ENCODE data around the gene MIA3. TPM values are rescaled to one million over a fixed set of nuclear protein-coding genes. Genes with fewer than 3 reads are reported as not detected.

MIA3 gene
- 10 to 100 TPM; 14.3 to 58.8 (median 23.0) TPM for polyA plus RNA-seq
- long read RNA-seq, donor 1 = 0 reads
- long read RNA-seq, donor 2 = 0 reads
- long read RNA-seq, donor 3, transcript MIA3-210 (2 exons, 401 nt) = major isoform, 5 of 22 reads
- long read RNA-seq, donor 3, partial matches to known transcripts = 16 of 22 reads
- long read RNA-seq, donor 3, other reads (novel, unspliced or antisense) = 0 of 22 reads
- long read RNA-seq, donor 4 = 0 reads
- long read RNA-seq, donor 5 = 0 reads
- long read RNA-seq, donor 6, partial matches to known transcripts = 0 of 2 reads
- long read RNA-seq, donor 6, other reads (novel, unspliced or antisense) = 0 of 2 reads
- long read RNA-seq, donor 7 = 0 reads
- long read RNA-seq, donor 8 = 0 reads
- long read RNA-seq, donor 9 = 0 reads
- long read RNA-seq, donor 10, transcript MIA3-210 (2 exons, 401 nt) = major isoform, 5 of 15 reads
- long read RNA-seq, donor 10, partial matches to known transcripts = 10 of 15 reads
- long read RNA-seq, donor 10, other reads (novel, unspliced or antisense) = 0 of 15 reads

- no peaks in the 10 kb centered on the region for H3K9me3 ChIP-seq (ENCODE audit: control insufficient read depth in 2 of 2, insufficient read depth in 1 of 2, low read depth in 1 of 2, low read length in 1 of 2)
- peaks cover 0 to 5% (median 0%) of the 10 kb centered on the region in 3 donors for H3K36me3 ChIP-seq (ENCODE audit: control insufficient read depth in 3 of 3, insufficient read depth in 2 of 3, low read depth in 1 of 3, low read length in 3 of 3)
- H3K27me3 ChIP-seq (ENCODE audit: control insufficient read depth in 3 of 3, insufficient read depth in 3 of 3, low read length in 3 of 3) = no peaks in the 10 kb centered on the region
- WGBS, 3 donors = 0 to 1% (median 0%) methylated on average over 56 to 80 of the region's 81 CpGs
- peak within 1 kb of the TSS; percentile 44 to 87 (median 54) for H3K27ac ChIP-seq (ENCODE audit: low read depth in 1 of 3, low read length in 2 of 3)
- peaks cover 0 to 14% (median 2%) of the 10 kb centered on the region in 3 donors for H3K4me1 ChIP-seq (ENCODE audit: control insufficient read depth in 3 of 3, insufficient read depth in 2 of 3, low read depth in 1 of 3, low read length in 2 of 3)
- DNase-seq (peak; percentile 73), FAIRE-seq (no peak)
- peak within 1 kb of the TSS; percentile 72 to 100 (median 91) for H3K4me3 ChIP-seq (ENCODE audit: low read depth in 1 of 3, low read length in 3 of 3)
Measured at GRCh38 chr1:222618001-222618879, at the start of gene MIA3. TSS of gene MIA3 (plus strand) at chr1:222618097. CDS start at chr1:222618111, 14 bp downstream.

GRCh38 chr1:222570837-222571236, 47.1 kb upstream of the MIA3 start:
- H3K27ac ChIP-seq (ENCODE audit: low read depth in 1 of 3, low read length in 2 of 3) = no peak overlapping the region
- H3K36me3 ChIP-seq (ENCODE audit: control insufficient read depth in 3 of 3, insufficient read depth in 2 of 3, low read depth in 1 of 3, low read length in 3 of 3) = peaks cover 0 to 16% (median 4%) of the 10 kb centered on the region in 3 donors
- no peaks in the 10 kb centered on the region for H3K9me3 ChIP-seq (ENCODE audit: control insufficient read depth in 2 of 2, insufficient read depth in 1 of 2, low read depth in 1 of 2, low read length in 1 of 2)
- H3K4me3 ChIP-seq (ENCODE audit: low read depth in 1 of 3, low read length in 3 of 3) = no peak overlapping the region
- DNase-seq = no peak
- H3K27me3 ChIP-seq (ENCODE audit: control insufficient read depth in 3 of 3, insufficient read depth in 3 of 3, low read length in 3 of 3) = no peaks in the 10 kb centered on the region
- no peak for FAIRE-seq
- no peaks in the 10 kb centered on the region for H3K4me1 ChIP-seq (ENCODE audit: control insufficient read depth in 3 of 3, insufficient read depth in 2 of 3, low read depth in 1 of 3, low read length in 2 of 3)
- 91 to 100% (median 99%) methylated on average over 1 of the region's 1 CpG for WGBS, 3 donors

GRCh38 chr1:222579316-222579715, 38.6 kb upstream of the MIA3 start:
- Histone ChIP-seq H3K4me1 (ENCODE audit: control insufficient read depth in 3 of 3, insufficient read depth in 2 of 3, low read depth in 1 of 3, low read length in 2 of 3) (no peaks in the 10 kb centered on the region), H3K36me3 (ENCODE audit: control insufficient read depth in 3 of 3, insufficient read depth in 2 of 3, low read depth in 1 of 3, low read length in 3 of 3) (peaks cover 6 to 14% (median 9%) of the 10 kb centered on the region in 3 donors), H3K4me3 (ENCODE audit: low read depth in 1 of 3, low read length in 3 of 3) (no peak overlapping the region), H3K9me3 (ENCODE audit: control insufficient read depth in 2 of 2, insufficient read depth in 1 of 2, low read depth in 1 of 2, low read length in 1 of 2) (no peaks in the 10 kb centered on the region), H3K27me3 (ENCODE audit: control insufficient read depth in 3 of 3, insufficient read depth in 3 of 3, low read length in 3 of 3) (no peaks in the 10 kb centered on the region), H3K27ac (ENCODE audit: low read depth in 1 of 3, low read length in 2 of 3) (no peak overlapping the region)
- no peak for DNase-seq
- WGBS, 3 donors = 93 to 99% (median 95%) methylated on average over 3 of the region's 3 CpGs
- FAIRE-seq = no peak

GRCh38 chr1:222582099-222582774, 35.7 kb upstream of the MIA3 start:
- Histone ChIP-seq H3K9me3 (ENCODE audit: control insufficient read depth in 2 of 2, insufficient read depth in 1 of 2, low read depth in 1 of 2, low read length in 1 of 2) (no peaks in the 10 kb centered on the region), H3K27me3 (ENCODE audit: control insufficient read depth in 3 of 3, insufficient read depth in 3 of 3, low read length in 3 of 3) (no peaks in the 10 kb centered on the region), H3K27ac (ENCODE audit: low read depth in 1 of 3, low read length in 2 of 3) (no peak overlapping the region), H3K4me3 (ENCODE audit: low read depth in 1 of 3, low read length in 3 of 3) (no peak overlapping the region), H3K36me3 (ENCODE audit: control insufficient read depth in 3 of 3, insufficient read depth in 2 of 3, low read depth in 1 of 3, low read length in 3 of 3) (peaks cover 4 to 9% (median 7%) of the 10 kb centered on the region in 3 donors), H3K4me1 (ENCODE audit: control insufficient read depth in 3 of 3, insufficient read depth in 2 of 3, low read depth in 1 of 3, low read length in 2 of 3) (no peaks in the 10 kb centered on the region)
- no peak for DNase-seq
- FAIRE-seq = no peak
- 82 to 88% (median 85%) methylated on average over 4 of the region's 4 CpGs for WGBS, 3 donors

- Histone ChIP-seq H3K27ac (ENCODE audit: low read depth in 1 of 3, low read length in 2 of 3) (no peak overlapping the region), H3K4me3 (ENCODE audit: low read depth in 1 of 3, low read length in 3 of 3) (no peak overlapping the region), H3K36me3 (ENCODE audit: control insufficient read depth in 3 of 3, insufficient read depth in 2 of 3, low read depth in 1 of 3, low read length in 3 of 3) (peaks cover 3 to 13% (median 7%) of the 10 kb centered on the region in 3 donors), H3K9me3 (ENCODE audit: control insufficient read depth in 2 of 2, insufficient read depth in 1 of 2, low read depth in 1 of 2, low read length in 1 of 2) (no peaks in the 10 kb centered on the region), H3K4me1 (ENCODE audit: control insufficient read depth in 3 of 3, insufficient read depth in 2 of 3, low read depth in 1 of 3, low read length in 2 of 3) (no peaks in the 10 kb centered on the region), H3K27me3 (ENCODE audit: control insufficient read depth in 3 of 3, insufficient read depth in 3 of 3, low read length in 3 of 3) (no peaks in the 10 kb centered on the region)
- WGBS, 3 donors = 81 to 92% (median 92%) methylated on average over 5 of the region's 5 CpGs
- no peak for FAIRE-seq
- no peak for DNase-seq
Measured at GRCh38 chr1:222583079-222583478, 34.8 kb upstream of the MIA3 start.

- FAIRE-seq = no peak
- peaks cover 3 to 10% (median 6%) of the 10 kb centered on the region in 3 donors for H3K4me1 ChIP-seq (ENCODE audit: control insufficient read depth in 3 of 3, insufficient read depth in 2 of 3, low read depth in 1 of 3, low read length in 2 of 3)
- no peak overlapping the region for H3K4me3 ChIP-seq (ENCODE audit: low read depth in 1 of 3, low read length in 3 of 3)
- H3K36me3 ChIP-seq (ENCODE audit: control insufficient read depth in 3 of 3, insufficient read depth in 2 of 3, low read depth in 1 of 3, low read length in 3 of 3) = peaks cover 0 to 13% (median 7%) of the 10 kb centered on the region in 3 donors
- no peak for DNase-seq
- H3K9me3 ChIP-seq (ENCODE audit: control insufficient read depth in 2 of 2, insufficient read depth in 1 of 2, low read depth in 1 of 2, low read length in 1 of 2) = no peaks in the 10 kb centered on the region
- 82 to 96% (median 93%) methylated on average over 2 of the region's 2 CpGs for WGBS, 3 donors
- no peak overlapping the region for H3K27ac ChIP-seq (ENCODE audit: low read depth in 1 of 3, low read length in 2 of 3)
- H3K27me3 ChIP-seq (ENCODE audit: control insufficient read depth in 3 of 3, insufficient read depth in 3 of 3, low read length in 3 of 3) = no peaks in the 10 kb centered on the region
Measured at GRCh38 chr1:222586842-222587241, 31.1 kb upstream of the MIA3 start.

GRCh38 chr1:222588135-222588534, 29.8 kb upstream of the MIA3 start:
- FAIRE-seq (no peak), DNase-seq (no peak)
- peaks cover 3 to 10% (median 6%) of the 10 kb centered on the region in 3 donors for H3K4me1 ChIP-seq (ENCODE audit: control insufficient read depth in 3 of 3, insufficient read depth in 2 of 3, low read depth in 1 of 3, low read length in 2 of 3)
- H3K9me3 ChIP-seq (ENCODE audit: control insufficient read depth in 2 of 2, insufficient read depth in 1 of 2, low read depth in 1 of 2, low read length in 1 of 2) = no peaks in the 10 kb centered on the region
- WGBS, 3 donors = 85 to 94% (median 92%) methylated on average over 1 of the region's 1 CpG
- peaks cover 0 to 8% (median 3%) of the 10 kb centered on the region in 3 donors for H3K36me3 ChIP-seq (ENCODE audit: control insufficient read depth in 3 of 3, insufficient read depth in 2 of 3, low read depth in 1 of 3, low read length in 3 of 3)
- H3K27me3 ChIP-seq (ENCODE audit: control insufficient read depth in 3 of 3, insufficient read depth in 3 of 3, low read length in 3 of 3) = no peaks in the 10 kb centered on the region
- H3K27ac ChIP-seq (ENCODE audit: low read depth in 1 of 3, low read length in 2 of 3) = no peak overlapping the region
- no peak overlapping the region for H3K4me3 ChIP-seq (ENCODE audit: low read depth in 1 of 3, low read length in 3 of 3)

All from small intestine (tissue), 16 donors.